Spinal cord (tissue), 10 donors: ENCODE results near the gene CADM1. TPM values are rescaled to one million over a fixed set of nuclear protein-coding genes. Genes with fewer than 3 reads are reported as not detected.

ENCODE experiments used
- DNase-seq, 6 donors: peaks; one replicate each; pipeline versions ENCODE4 v3.0.0 to v3.0.0-alpha.2; 2013 to 2015; ENCODE audit warnings: low spot score in 6 of 6, low read depth in 4 of 6
- H3K27ac ChIP-seq: one replicate; pipeline ENCODE4 v1.5.1; 2013; ENCODE audit warnings: low read depth, low read length, control low read depth
- H3K27me3 ChIP-seq: one replicate; pipeline ENCODE4 v1.6.1; 2013; ENCODE audit warnings: low read length; ENCODE audit not compliant: control insufficient read depth, insufficient read depth
- H3K36me3 ChIP-seq: one replicate; pipeline ENCODE4 v1.6.1; 2013; ENCODE audit warnings: low read length; ENCODE audit not compliant: control insufficient read depth, insufficient read depth
- H3K4me1 ChIP-seq: one replicate; pipeline ENCODE4 v1.6.1; 2013; ENCODE audit warnings: low read length; ENCODE audit not compliant: control insufficient read depth, insufficient read depth
- H3K4me3 ChIP-seq: one replicate; pipeline ENCODE4 v1.5.1; 2013; ENCODE audit warnings: low read depth, low read length, control low read depth
- H3K9me3 ChIP-seq: one replicate; pipeline ENCODE4 v1.6.1; 2013; ENCODE audit warnings: low read length; ENCODE audit not compliant: control insufficient read depth, insufficient read depth
- WGBS: methylation state at CpG from one replicate; pipeline ENCODE4 v1.1.5; 2013; ENCODE audit warnings: missing lambda C conversion rate; ENCODE audit not compliant: insufficient coverage; 5-methylcytosine and 5-hydroxymethylcytosine counted together
- polyA plus RNA-seq, 2 donors: library from polyadenylated mRNA; unstranded; fragments of 120-200 nt; gene quantifications; one replicate each; pipeline ENCODE4 v1.2.1, GENCODE V29; 2013; ENCODE audit not compliant: insufficient read length in 2 of 2
- total RNA-seq, 2 donors: library from RNA; depleted of rRNA in 1 of 2; stranded (reverse); fragments of 120-200 nt in 1 of 2; fragments of >200 nt in 1 of 2; gene quantifications; one replicate each; pipeline versions ENCODE4 v1.2.3 to v1.2.4, GENCODE V29; 2013 to 2014
- donor health status: healthy.

Gene CADM1
- total and polyA plus RNA-seq, 4 donors = 106 to 180 (median 132) TPM

DNA sequence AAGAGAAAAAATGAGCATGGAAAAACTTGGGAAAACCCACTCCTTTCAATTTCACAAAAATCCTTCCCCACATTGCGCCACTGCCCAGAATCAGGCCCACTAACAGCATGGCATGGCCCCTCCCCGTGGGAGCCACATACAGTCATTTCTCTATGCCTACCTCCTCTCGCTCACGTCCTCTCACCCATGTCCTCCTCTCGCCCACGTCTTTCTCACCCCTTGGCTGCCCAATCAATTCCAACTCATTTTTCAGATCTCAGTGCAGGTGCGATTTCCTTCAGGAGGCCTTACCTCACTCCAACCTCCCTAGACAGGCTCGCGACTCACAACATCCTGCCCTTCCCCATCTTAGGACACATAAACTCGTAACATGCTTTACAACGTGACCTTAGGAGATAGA lies 229.2 kb downstream of the CADM1 start:
- no peak for DNase-seq
- WGBS = over 99% methylated on average over 7 of the region's 11 CpGs
- Histone ChIP-seq H3K27ac (no peak overlapping the region), H3K27me3 (no peaks in the 10 kb centered on the region), H3K9me3 (no peaks in the 10 kb centered on the region), H3K36me3 (no peaks in the 10 kb centered on the region), H3K4me3 (no peak overlapping the region), H3K4me1 (peaks cover 4% of the 10 kb centered on the region)

DNA sequence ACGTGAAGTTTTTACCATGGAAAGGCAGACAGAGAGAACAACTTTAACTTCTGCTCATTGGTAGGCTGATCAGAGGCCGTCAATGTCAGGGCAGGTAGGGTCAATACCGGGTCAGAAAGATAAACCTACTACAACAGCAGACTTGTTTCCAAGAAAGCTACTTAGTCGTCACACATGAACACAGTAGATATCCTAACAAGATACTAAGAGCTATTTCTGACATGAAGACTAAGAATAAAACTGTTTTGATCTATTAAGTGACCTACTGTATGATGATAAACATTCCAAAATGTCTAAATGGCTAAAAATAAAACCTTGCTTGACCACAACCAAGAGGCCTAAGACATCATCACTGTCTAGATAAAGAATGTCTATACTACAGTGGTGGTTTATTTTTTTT lies 231.3 kb downstream of the CADM1 start:
- Histone ChIP-seq H3K27me3 (no peaks in the 10 kb centered on the region), H3K9me3 (no peaks in the 10 kb centered on the region), H3K4me3 (no peak overlapping the region), H3K36me3 (no peaks in the 10 kb centered on the region), H3K27ac (no peak overlapping the region), H3K4me1 (peaks cover 4% of the 10 kb centered on the region)
- no peak for DNase-seq
- WGBS = no CpG with 5 or more reads among the region's 4 CpGs

DNA sequence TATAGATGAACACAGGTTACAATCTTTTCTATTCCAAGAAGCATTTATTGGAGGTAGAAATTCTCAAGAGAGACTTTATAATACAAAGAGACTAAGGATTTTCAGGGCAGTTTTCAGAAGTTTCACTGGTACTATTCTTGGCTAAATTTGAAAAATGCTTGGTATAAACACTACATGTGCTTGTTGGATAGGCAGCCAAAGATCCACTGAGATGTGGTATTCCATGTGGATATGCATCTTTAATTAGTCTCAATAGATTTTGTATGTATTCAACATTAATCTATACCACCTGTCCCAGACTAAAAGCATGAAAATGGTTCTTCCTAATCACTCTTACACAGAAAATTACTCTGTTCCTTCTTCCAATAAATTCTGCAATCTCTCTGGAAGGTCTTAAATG lies 232.6 kb downstream of the CADM1 start:
- Histone ChIP-seq H3K4me3 (no peak overlapping the region), H3K36me3 (no peaks in the 10 kb centered on the region), H3K4me1 (peaks cover 4% of the 10 kb centered on the region), H3K27me3 (no peaks in the 10 kb centered on the region), H3K9me3 (no peaks in the 10 kb centered on the region), H3K27ac (no peak overlapping the region)
- peak in 1 of 6 donors; percentile 60 for DNase-seq

DNA sequence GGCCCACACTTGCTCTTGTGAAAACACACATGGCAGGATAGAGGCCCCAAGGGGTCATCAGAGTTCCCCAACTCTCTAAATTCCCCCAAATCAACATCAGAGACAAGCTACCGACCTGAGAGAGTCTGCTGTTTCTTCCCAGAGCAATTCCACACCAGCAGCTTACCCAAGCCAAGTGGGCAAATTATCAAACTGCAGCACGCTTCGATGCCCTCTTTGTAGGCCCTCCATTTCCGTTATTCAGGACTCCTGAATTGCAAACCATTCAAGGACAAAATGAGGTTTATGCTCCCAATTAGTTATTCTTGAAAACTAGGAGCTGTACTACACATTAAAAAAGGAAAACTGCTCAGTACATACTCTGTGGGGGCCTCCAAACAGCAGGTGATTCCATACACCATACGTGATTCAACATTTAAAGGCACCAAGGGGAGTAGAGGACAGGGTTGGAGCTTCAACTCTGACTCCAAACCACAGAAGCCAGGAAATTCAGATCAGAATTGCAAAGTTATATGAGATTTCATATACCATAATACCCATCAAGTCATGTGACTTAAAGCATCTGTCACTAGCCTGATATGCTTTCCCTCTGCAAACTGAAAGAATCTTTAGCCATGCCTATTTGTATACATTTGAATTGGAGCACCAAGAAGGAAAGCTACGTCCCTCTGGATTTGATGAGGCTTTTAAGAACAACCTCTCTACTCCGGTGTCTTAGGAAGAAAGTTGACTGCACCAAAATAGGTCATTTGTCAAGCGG lies 234.8 kb downstream of the CADM1 start:
- peaks cover 2% of the 10 kb centered on the region for H3K4me1 ChIP-seq
- no peak overlapping the region for H3K27ac ChIP-seq
- no peaks in the 10 kb centered on the region for H3K27me3 ChIP-seq
- H3K9me3 ChIP-seq = no peaks in the 10 kb centered on the region
- H3K4me3 ChIP-seq = no peak overlapping the region
- peak; percentile 35 to 88 (median 54) for DNase-seq
- whole genome bisulfite sequencing = 47% methylated on average over 4 of the region's 8 CpGs
- no peaks in the 10 kb centered on the region for H3K36me3 ChIP-seq

DNA sequence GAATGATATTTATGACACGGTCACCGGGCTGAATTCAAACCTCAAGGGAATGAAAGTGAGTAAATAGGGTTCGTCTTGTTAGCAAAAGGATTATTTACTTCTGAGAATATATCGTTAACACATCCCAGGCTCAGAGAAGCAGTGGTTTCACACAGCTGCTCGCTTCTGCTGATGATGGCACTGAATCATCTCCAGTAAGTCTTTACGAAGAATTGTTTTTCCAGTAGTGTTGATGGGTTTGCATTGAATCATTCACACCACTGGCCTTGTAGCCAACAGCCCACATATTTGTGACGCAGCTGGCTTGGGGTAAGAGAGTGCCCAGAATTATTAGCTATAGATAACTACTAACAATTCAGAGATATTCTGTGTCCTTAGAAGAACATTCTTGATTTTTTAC lies 236.3 kb downstream of the CADM1 start:
- no peak for DNase-seq
- Histone ChIP-seq H3K4me1 (peaks cover 2% of the 10 kb centered on the region), H3K9me3 (no peaks in the 10 kb centered on the region), H3K36me3 (no peaks in the 10 kb centered on the region), H3K27ac (no peak overlapping the region), H3K4me3 (no peak overlapping the region), H3K27me3 (no peaks in the 10 kb centered on the region)
- WGBS = 79% methylated on average over 2 of the region's 7 CpGs

DNA sequence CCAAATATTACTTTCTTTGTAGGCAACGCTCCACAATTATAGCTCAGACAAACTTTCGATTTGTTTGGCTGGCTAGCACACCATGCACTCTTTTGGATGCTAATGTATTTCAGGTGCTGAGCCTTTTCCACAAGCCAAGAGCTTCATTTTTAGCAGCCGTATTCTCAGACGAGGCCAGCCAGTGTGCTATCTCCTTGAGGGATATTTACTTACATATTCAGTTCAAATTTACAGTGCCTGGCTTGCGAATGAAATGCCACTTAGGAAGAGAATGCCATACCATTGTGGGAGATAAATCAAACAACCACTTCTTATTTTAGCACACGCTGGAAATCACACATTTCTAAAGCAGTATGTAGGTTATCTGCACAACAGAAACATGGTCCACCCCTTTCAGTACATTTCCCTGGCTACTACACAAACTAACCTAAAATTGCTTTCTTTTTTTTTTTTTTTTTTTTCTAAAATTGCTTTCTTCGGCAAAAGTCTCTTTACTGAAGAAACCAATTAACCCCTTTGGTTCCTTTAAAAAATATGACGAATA lies 236.9 kb downstream of the CADM1 start:
- H3K36me3 ChIP-seq = no peaks in the 10 kb centered on the region
- H3K4me3 ChIP-seq = no peak overlapping the region
- H3K27me3 ChIP-seq = no peaks in the 10 kb centered on the region
- peaks cover 2% of the 10 kb centered on the region for H3K4me1 ChIP-seq
- DNase-seq = peak in 1 of 6 donors; percentile 61
- WGBS = 60% methylated on average over 1 of the region's 8 CpGs
- H3K9me3 ChIP-seq = no peaks in the 10 kb centered on the region
- H3K27ac ChIP-seq = no peak overlapping the region

DNA sequence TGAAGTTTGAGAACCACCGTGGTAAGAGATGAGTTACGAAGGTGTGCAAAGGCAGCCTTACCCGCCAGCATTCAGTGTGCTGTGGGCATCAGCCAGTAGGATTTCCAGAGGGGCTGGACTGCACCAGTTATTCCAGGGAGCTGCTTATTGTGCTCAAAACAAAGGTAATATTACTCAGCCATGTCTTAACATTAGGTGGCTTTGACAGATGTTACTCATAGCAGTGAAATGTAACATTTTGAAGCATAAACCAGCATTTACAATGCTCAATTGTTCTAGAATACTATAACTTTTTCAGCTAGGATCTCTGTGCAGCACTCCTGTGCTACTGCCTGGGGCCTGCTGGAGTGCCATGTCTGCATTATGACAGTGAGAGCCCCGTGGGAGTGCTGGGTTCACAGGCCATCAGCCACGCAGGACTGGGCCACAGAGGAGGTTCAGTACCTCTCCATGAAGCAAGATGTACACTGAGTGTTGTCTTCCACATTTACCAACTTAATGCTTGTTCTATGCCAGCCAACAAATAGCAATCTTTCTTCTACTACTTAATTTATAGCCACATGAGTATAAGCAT lies 238.1 kb downstream of the CADM1 start:
- no peaks in the 10 kb centered on the region for H3K9me3 ChIP-seq
- no peaks in the 10 kb centered on the region for H3K27me3 ChIP-seq
- WGBS = 60% methylated on average over 4 of the region's 5 CpGs
- no peak for DNase-seq
- H3K36me3 ChIP-seq = no peaks in the 10 kb centered on the region
- peaks cover 2% of the 10 kb centered on the region for H3K4me1 ChIP-seq
- no peak overlapping the region for H3K27ac ChIP-seq
- no peak overlapping the region for H3K4me3 ChIP-seq

DNA sequence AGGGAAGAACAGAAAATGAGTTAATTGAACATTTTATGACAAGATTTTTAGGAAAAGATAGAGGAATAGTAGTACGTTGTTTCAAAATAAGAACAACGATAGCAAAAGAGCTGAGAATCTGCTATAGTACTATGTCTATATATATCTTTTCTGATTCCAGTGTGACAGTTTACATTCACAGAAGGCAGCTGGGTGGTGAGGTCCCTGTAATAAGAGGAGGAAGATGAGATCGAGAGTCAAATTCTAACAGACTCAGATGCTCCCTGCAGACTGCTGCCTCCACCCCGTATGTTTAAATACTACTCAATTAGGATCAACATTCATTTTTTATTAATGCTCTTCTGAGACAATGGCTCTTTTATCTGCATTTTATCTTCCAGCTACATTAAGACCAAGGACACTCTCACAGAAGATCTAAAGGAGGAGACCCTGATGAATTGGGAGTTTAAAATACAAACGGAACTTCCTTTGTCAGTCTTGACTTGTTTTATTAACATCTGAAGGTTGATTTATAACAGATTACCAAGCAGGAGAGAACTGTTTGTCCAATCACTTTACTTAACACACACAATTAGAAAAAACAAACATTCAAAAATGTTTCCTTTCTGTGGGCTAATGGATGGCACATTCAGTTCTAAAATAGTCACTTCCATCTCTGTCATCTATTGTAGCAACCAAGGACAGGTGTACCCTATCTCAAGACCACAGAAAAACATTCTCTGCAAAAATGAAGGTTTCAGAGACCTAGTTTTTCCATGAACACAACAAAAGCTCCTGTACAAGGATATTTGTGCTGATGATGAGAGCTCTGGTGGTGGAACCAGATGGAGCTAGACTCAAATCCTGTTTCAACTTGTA lies 240.2 kb downstream of the CADM1 start:
- Histone ChIP-seq H3K4me1 (peaks cover 2% of the 10 kb centered on the region), H3K27ac (no peak overlapping the region), H3K9me3 (no peaks in the 10 kb centered on the region), H3K27me3 (no peaks in the 10 kb centered on the region), H3K4me3 (no peak overlapping the region), H3K36me3 (no peaks in the 10 kb centered on the region)
- DNase-seq = no peak
- WGBS = no CpG with 5 or more reads among the region's 5 CpGs

DNA sequence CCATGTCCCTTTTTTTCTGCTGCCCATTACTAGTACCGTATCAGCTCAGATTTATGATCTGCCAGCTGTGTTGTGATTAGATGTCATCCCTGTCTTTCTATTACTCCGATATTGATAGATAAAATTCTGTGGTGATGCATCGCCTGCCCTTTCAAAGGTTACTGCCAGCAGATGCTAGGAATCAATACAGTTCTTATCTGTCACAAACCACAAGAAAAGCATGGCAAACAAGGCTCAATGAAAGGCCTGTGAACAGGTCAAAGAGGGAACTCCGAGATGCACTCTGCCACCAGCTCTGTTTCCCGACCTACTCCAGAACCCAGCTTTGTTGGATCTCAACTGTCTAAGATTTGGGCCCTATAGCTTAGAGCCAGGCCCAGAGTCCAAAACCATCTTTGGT lies 246.0 kb downstream of the CADM1 start:
- Histone ChIP-seq H3K36me3 (no peaks in the 10 kb centered on the region), H3K27me3 (no peaks in the 10 kb centered on the region), H3K9me3 (no peaks in the 10 kb centered on the region), H3K27ac (no peak overlapping the region), H3K4me1 (peaks cover 6% of the 10 kb centered on the region), H3K4me3 (no peak overlapping the region)
- WGBS = 76% methylated on average over 3 of the region's 5 CpGs
- DNase-seq = no peak
